ENCODE measurements around the gene IGF2BP2. TPM values are rescaled to one million over a fixed set of nuclear protein-coding genes. Genes with fewer than 3 reads are reported as not detected.
"Not testable (repeated sequence)": the region's sequence is repeated elsewhere in the genome, so short reads cannot be mapped to it uniquely, and the experiment has no call there.

Gene IGF2BP2
- total and polyA plus RNA-seq, 9 of the 15 experiments (the other 6 are each of a cell fraction or from before 2014, with no cell fraction given) = 3.2 to 59.6 (median 30.5) TPM

- TF ChIP-seq AFF1 (IDR thresholded peaks at IDR 0.05; ENCODE audit: low read depth in 1 of 2, partially characterized antibody in 2 of 2) = no peak
These were observed 17.3 kb downstream of the IGF2BP2 start (continued) for GRCh38 chr3:185807445-185808068.

- H3K4me3 ChIP-seq; BruUV-seq (replicated peaks); ATAC-seq; intact Hi-C loops (cut with micrococcal nuclease); FAIRE-seq; H4K20me1 ChIP-seq (replicated peaks; ENCODE audit: control insufficient read depth, insufficient read depth, low read length); H3K9me1 ChIP-seq (ENCODE audit: control insufficient read depth, insufficient read depth, low read length); H3K27me3 ChIP-seq (ENCODE audit: control insufficient read depth in 2 of 2, insufficient read depth in 2 of 2, low read length in 2 of 2); H3K9me3 ChIP-seq (replicated peaks; ENCODE audit: control insufficient read depth, insufficient read depth, low read depth, low read length); H2AFZ ChIP-seq (ENCODE audit: low read depth, low read length); DNase-seq (ENCODE audit: extremely low read depth in 1 of 4, low spot score in 3 of 4); H3K27ac ChIP-seq (ENCODE audit: extremely low read depth, low read depth, low read length); H3K4me2 ChIP-seq (ENCODE audit: insufficient read depth, low read length); H3K36me3 ChIP-seq (ENCODE audit: control insufficient read depth, insufficient read depth, low read length); CTCF ChIA-PET (ENCODE audit: low intra/inter-chr PET ratio); in situ Hi-C loops (cut with MboI); H3K9ac ChIP-seq (ENCODE audit: insufficient read depth in 1 of 2, low read depth in 2 of 2, low read length in 2 of 2): not testable (repeated sequence)
- Histone ChIP-seq H3K79me2 (ENCODE audit: control insufficient read depth, insufficient read depth, low read length) (peaks cover 80% of the 10 kb centered on the region), H3K4me1 (replicated peaks in 1 of 2; ENCODE audit: control insufficient read depth in 2 of 2, insufficient read depth in 2 of 2, low read length in 2 of 2) (peaks cover 18 to 21% of the 10 kb centered on the region in 2 experiments)
- POLR2A ChIA-PET = interaction anchor here (0.8 to 1.2 kb wide), 2 partner anchors 9 to 13 kb away, joined by 3 to 4 read pairs; no protein-coding TSS in a partner anchor
- WGBS (ENCODE audit: insufficient coverage, low coverage, missing lambda C conversion rate) = 85% methylated on average over 5 of the region's 6 CpGs
These were observed 26.1 kb downstream of the IGF2BP2 start for GRCh38 chr3:185798831-185799110.
